Thoracic aorta (tissue), 2 donors: ENCODE results near the gene LAD1. TPM values are rescaled to one million over a fixed set of nuclear protein-coding genes. Genes with fewer than 3 reads are reported as not detected.

ENCODE experiments used
- ATAC-seq: fragments of 150-250 bp; one replicate; pipeline ENCODE4 v1.8.0; 2017; ENCODE audit warnings: low read depth; ENCODE audit not compliant: insufficient number of reproducible peaks, low FRiP score
- DNase-seq: peaks from one replicate; pipeline ENCODE4 v3.0.0-alpha.2; 2020; ENCODE audit warnings: low spot score
- H3K27ac ChIP-seq, 2 donors: fragments of 200-600 bp; sonication (generic); 1 replicate in 1 of 2; 2 replicates in 1 of 2; pipeline ENCODE4 v1.5.1; 2016; ENCODE audit warnings: mild to moderate bottlenecking in 2 of 2, moderate library complexity in 2 of 2
- H3K27me3 ChIP-seq: fragments of 200-600 bp; sonication (generic); replicated peaks from 2 replicates; pipeline ENCODE4 v1.6.0; 2016; ENCODE audit warnings: mild to moderate bottlenecking; ENCODE audit not compliant: insufficient read depth
- H3K36me3 ChIP-seq: fragments of 200-600 bp; sonication (generic); one replicate; pipeline ENCODE4 v1.5.1; 2016
- H3K4me1 ChIP-seq, 2 donors: fragments of 200-600 bp; sonication (generic); 1 replicate in 1 of 2; 2 replicates in 1 of 2; pipeline versions ENCODE4 v1.5.1 to v1.6.0; 2016; ENCODE audit warnings: low read depth in 2 of 2, mild to moderate bottlenecking in 1 of 2; ENCODE audit not compliant: control insufficient read depth in 1 of 2
- H3K4me3 ChIP-seq: fragments of 200-600 bp; sonication (generic); 2 replicates; pipeline ENCODE4 v1.5.1; 2016; ENCODE audit warnings: mild to moderate bottlenecking
- H3K9me3 ChIP-seq: fragments of 200-600 bp; sonication (generic); 2 replicates; pipeline ENCODE4 v1.5.1; 2016
- total RNA-seq, 2 donors: library from RNA; depleted of rRNA; stranded (reverse); fragments of >200 nt; gene quantifications; one replicate each; pipeline versions ENCODE4 v1.1.0 to v1.2.3, GENCODE V29; 2016
- TF ChIP-seq, protein P1 (sequence below): fragments of 200-600 bp; sonication (generic); IDR thresholded peaks from one replicate; pipeline ENCODE4 v1.5.1; 2019; ENCODE audit warnings: antibody characterized with exemption

Gene LAD1
- total RNA-seq, 2 donors from 2014 or later, result 0.41 to 11.1 TPM

DNA sequence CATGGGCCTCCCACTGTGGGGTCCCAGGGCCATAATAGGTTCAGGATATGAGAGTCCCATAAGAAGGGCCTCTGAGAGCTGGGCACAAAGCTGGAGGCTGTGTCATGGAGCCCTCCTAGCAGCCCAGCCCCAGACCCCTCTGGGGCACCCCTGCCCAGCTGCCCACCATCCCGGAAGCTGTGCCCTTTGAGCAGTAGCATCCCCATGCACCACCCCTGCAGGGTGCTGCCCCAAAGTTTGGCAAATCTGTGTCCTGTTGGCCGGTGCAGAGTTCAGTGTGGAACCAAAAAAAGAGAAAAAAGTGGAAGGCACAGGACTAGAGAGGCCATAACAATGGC lies 39.3 kb downstream of the LAD1 start:
- H3K9me3 ChIP-seq, result no peaks in the 10 kb centered on the region
- DNase-seq, result no peak

GRCh38 chr1:201359031-201359872 lies 39.9 kb downstream of the LAD1 start:
- H3K9me3 ChIP-seq, result no peaks in the 10 kb centered on the region
- H3K27ac ChIP-seq, result no peak overlapping the region
- no peaks in the 10 kb centered on the region for H3K4me1 ChIP-seq
- no peaks in the 10 kb centered on the region for H3K27me3 ChIP-seq
- ATAC-seq, result no peak
- no peak overlapping the region for H3K4me3 ChIP-seq
- TF ChIP-seq, protein P1, sequence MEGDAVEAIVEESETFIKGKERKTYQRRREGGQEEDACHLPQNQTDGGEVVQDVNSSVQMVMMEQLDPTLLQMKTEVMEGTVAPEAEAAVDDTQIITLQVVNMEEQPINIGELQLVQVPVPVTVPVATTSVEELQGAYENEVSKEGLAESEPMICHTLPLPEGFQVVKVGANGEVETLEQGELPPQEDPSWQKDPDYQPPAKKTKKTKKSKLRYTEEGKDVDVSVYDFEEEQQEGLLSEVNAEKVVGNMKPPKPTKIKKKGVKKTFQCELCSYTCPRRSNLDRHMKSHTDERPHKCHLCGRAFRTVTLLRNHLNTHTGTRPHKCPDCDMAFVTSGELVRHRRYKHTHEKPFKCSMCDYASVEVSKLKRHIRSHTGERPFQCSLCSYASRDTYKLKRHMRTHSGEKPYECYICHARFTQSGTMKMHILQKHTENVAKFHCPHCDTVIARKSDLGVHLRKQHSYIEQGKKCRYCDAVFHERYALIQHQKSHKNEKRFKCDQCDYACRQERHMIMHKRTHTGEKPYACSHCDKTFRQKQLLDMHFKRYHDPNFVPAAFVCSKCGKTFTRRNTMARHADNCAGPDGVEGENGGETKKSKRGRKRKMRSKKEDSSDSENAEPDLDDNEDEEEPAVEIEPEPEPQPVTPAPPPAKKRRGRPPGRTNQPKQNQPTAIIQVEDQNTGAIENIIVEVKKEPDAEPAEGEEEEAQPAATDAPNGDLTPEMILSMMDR, result no peak
- DNase-seq, result no peak
- no peaks in the 10 kb centered on the region for H3K36me3 ChIP-seq

More for the DNA sequence above, 39.3 kb downstream of the LAD1 start:
- Histone ChIP-seq H3K4me1 (no peaks in the 10 kb centered on the region), H3K4me3 (no peak overlapping the region), H3K27me3 (no peaks in the 10 kb centered on the region), H3K27ac (no peak overlapping the region), H3K36me3 (no peaks in the 10 kb centered on the region)
- TF ChIP-seq, protein P1, result no peak
- ATAC-seq, result no peak

- Histone ChIP-seq H3K4me3 (no peak overlapping the region), H3K27me3 (no peaks in the 10 kb centered on the region), H3K36me3 (no peaks in the 10 kb centered on the region), H3K27ac (no peak overlapping the region), H3K9me3 (no peaks in the 10 kb centered on the region), H3K4me1 (no peaks in the 10 kb centered on the region)
- DNase-seq (no peak), ATAC-seq (no peak)
- TF ChIP-seq, protein P1, result no peak
Measured at GRCh38 chr1:201358596-201358995, 40.5 kb downstream of the LAD1 start.

- DNase-seq, result no peak
Measured at GRCh38 chr1:201357636-201358348, 41.3 kb downstream of the LAD1 start.

DNA sequence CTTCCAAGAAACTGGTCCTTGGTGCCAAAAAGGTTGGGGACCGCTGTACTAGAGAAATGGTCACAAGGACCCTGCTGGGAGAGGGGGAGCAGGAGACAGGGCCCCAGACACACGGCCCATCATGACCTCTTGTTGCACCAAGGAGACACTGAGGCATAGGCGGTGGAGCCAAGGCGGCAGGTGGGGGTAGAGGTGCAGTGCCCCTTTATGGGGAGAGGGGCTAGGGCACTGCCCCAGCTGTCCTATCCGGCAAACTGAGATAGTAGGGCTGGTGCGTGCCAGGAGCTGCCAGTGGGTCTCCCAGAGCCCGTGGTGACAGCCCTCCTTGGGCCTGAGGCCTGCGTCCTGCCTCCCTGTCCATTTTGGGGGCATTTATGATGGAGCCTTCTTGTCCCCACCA lies 41.9 kb downstream of the LAD1 start:
- no peak for ATAC-seq
- no peaks in the 10 kb centered on the region for H3K9me3 ChIP-seq
- H3K4me1 ChIP-seq, result no peaks in the 10 kb centered on the region
- no peaks in the 10 kb centered on the region for H3K27me3 ChIP-seq
- TF ChIP-seq, protein P1, result no peak
- no peak overlapping the region for H3K27ac ChIP-seq
- no peaks in the 10 kb centered on the region for H3K36me3 ChIP-seq
- DNase-seq, result no peak
- no peak overlapping the region for H3K4me3 ChIP-seq

More at GRCh38 chr1:201357636-201358348, 41.3 kb downstream of the LAD1 start:
- Histone ChIP-seq H3K4me1 (no peaks in the 10 kb centered on the region), H3K27ac (no peak overlapping the region), H3K27me3 (no peaks in the 10 kb centered on the region), H3K36me3 (no peaks in the 10 kb centered on the region), H3K9me3 (no peaks in the 10 kb centered on the region), H3K4me3 (no peak overlapping the region)
- TF ChIP-seq, protein P1, result no peak
- no peak for ATAC-seq
